HFF-Myc (cell line): ENCODE results near the gene SLAMF1.

ENCODE experiments used
- DNase-seq: peaks from one replicate; pipeline ENCODE4 v3.0.0-alpha.2; 2011; ENCODE audit warnings: low read depth; ENCODE audit errors: extremely low read depth
- H3K4me3 ChIP-seq: replicated peaks from 2 replicates; pipeline ENCODE4 v1.5.1; 2011; ENCODE audit warnings: low read depth, mild to moderate bottlenecking, control low read depth, low read length
- CTCF ChIP-seq: IDR thresholded peaks from 2 replicates; pipeline ENCODE4 v1.5.1; 2012; ENCODE audit warnings: mild to moderate bottlenecking, low read depth, low read length, control low read depth; ENCODE audit errors: missing control alignments

Gene SLAMF1

GRCh38 chr1:160619742-160620277 is 27.0 kb downstream of the SLAMF1 start:
- TF ChIP-seq CTCF: no peak
- no peak for DNase-seq
- no peak overlapping the region for H3K4me3 ChIP-seq

- no peak for DNase-seq
- TF ChIP-seq CTCF: peak; percentile 46
Measured at GRCh38 chr1:160618763-160619274, 28.0 kb downstream of the SLAMF1 start.

GRCh38 chr1:160618327-160618726 is 28.5 kb downstream of the SLAMF1 start:
- TF ChIP-seq CTCF: no peak
- DNase-seq: no peak
- no peak overlapping the region for H3K4me3 ChIP-seq

More at GRCh38 chr1:160618763-160619274, 28.0 kb downstream of the SLAMF1 start:
- no peak overlapping the region for H3K4me3 ChIP-seq

GRCh38 chr1:160615660-160616059 is 31.2 kb downstream of the SLAMF1 start:
- no peak for DNase-seq
- no peak for TF ChIP-seq CTCF
- no peak overlapping the region for H3K4me3 ChIP-seq

GRCh38 chr1:160614410-160614809 is 32.4 kb downstream of the SLAMF1 start:
- DNase-seq: no peak
- TF ChIP-seq CTCF: no peak
- no peak overlapping the region for H3K4me3 ChIP-seq

- no peak for TF ChIP-seq CTCF
- DNase-seq: no peak
- H3K4me3 ChIP-seq: no peak overlapping the region
Measured at GRCh38 chr1:160612613-160613218, 34.1 kb downstream of the SLAMF1 start.
